ENCODE results near the gene MLLT6. TPM values are rescaled to one million over a fixed set of nuclear protein-coding genes. Genes with fewer than 3 reads are reported as not detected.

MLLT6 gene
- total and polyA plus RNA-seq, 2 of the 4 experiments (the other 2 are of a cell fraction): 7.2 to 21.2 TPM

DNA sequence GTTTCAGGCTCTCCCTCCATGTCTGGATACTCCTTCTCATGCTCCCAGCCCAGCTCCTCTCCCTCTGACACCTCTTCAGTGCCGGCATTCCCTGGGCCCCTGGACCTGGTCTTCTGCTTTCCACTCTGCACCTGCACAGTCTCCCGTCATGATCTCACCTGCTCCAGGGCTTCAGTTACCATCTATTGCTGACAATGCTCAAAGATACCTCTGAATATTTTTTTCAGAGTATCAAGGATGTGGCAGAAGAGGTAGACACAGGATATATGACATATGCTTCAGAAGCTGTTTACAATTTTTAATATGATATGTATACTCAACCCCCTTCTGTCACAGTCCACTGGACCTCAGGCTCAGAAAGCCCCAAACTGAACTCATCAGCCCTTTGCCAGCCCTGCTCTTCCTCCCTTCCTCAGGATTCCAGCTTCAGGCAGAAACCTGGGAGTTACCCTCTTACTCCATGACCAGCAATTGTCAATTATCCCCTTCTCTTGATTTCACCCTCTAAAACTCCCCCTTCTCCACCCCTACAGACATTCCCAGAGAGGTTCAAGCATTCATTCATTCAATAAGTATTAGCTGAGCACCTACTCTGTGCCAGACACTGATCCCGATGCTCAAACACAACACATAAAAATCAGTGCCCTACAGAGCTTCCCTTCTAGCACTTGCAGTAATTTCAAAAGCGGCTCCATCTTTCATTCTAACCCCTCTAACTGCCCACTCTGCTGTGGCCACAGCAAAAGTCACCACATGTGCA, 7.8 kb upstream of the MLLT6 start:
- dilution Hi-C loops (cut with HindIII; ENCODE audit: low sequenced_read_pairs, unreplicated experiment): no loop called here

More for the DNA sequence above, 7.8 kb upstream of the MLLT6 start:
- no peak overlapping the region for H3K4me3 ChIP-seq (ENCODE audit: insufficient read depth, low read depth, low read length)
- H2BK120ac ChIP-seq (ENCODE audit: low read depth, low read length): no peak overlapping the region
- H4K91ac ChIP-seq (ENCODE audit: insufficient read depth, low read depth, low read length): no peak overlapping the region
- H2AK9ac ChIP-seq (replicated peaks; ENCODE audit: low read depth, low read length, poor library complexity): no peak overlapping the region
- no peak overlapping the region for H3K27ac ChIP-seq (ENCODE audit: insufficient read depth, low read length)
- H2BK15ac ChIP-seq (ENCODE audit: low read depth, low read length): no peak overlapping the region
- H3K4me2 ChIP-seq (ENCODE audit: low read depth, low read length): no peak overlapping the region
- H3K79me1 ChIP-seq (ENCODE audit: low read depth in 1 of 2, low read length in 2 of 2): 0 out of 4 replicates have a peak, but pooled peaks cover 0 to 6% of the 10 kb centered on the region in 2 experiments
- H2AK5ac ChIP-seq (ENCODE audit: low read depth, low read length): no peak overlapping the region
- H3K4me1 ChIP-seq (ENCODE audit: control insufficient read depth, insufficient read depth, low read length): peaks cover 13% of the 10 kb centered on the region
- no peaks in the 10 kb centered on the region; the same call in 1 of the 2 replicates for H3K27me3 ChIP-seq (ENCODE audit: control insufficient read depth, insufficient read depth, low read length)
- H3K23ac ChIP-seq (ENCODE audit: low read depth, low read length): no peak overlapping the region
- H4K8ac ChIP-seq (ENCODE audit: low read depth in 2 of 2, low read length in 2 of 2): no peak overlapping the region
- intact Hi-C loops (cut with micrococcal nuclease) (no loop called here), in situ Hi-C loops (cut with MboI; ENCODE audit: low sequenced_read_pairs) (no loop called here)
- POLR2A ChIA-PET (ENCODE audit: unreplicated experiment): interaction anchor here (0.6 kb wide), 1 partner anchor 250 kb away, joined by 4 read pairs; no protein-coding TSS in a partner anchor
- H4K5ac ChIP-seq (ENCODE audit: low read depth, low read length): no peak overlapping the region
- H3K9me1 ChIP-seq (ENCODE audit: insufficient read depth, low read length): peaks cover 15% of the 10 kb centered on the region
- no peak overlapping the region for H3K9ac ChIP-seq (ENCODE audit: low read depth, low read length)
- TF ChIP-seq MXI1 (IDR thresholded peaks at IDR 0.05; ENCODE audit: borderline replicate concordance, low read depth, low read length) (no peak), FOS (IDR thresholded peaks at IDR 0.05; ENCODE audit: low read depth, low read length) (no peak), BHLHE40 (IDR thresholded peaks at IDR 0.05; ENCODE audit: low read depth, low read length) (no peak), MAFK (IDR thresholded peaks at IDR 0.05; ENCODE audit: low read depth, low read length) (no peak), RAD21 (IDR thresholded peaks at IDR 0.05; ENCODE audit: low read length) (no peak), CHD1 (IDR thresholded peaks at IDR 0.05; ENCODE audit: low read depth, low read length) (no peak), MAZ (IDR thresholded peaks at IDR 0.05; ENCODE audit: borderline replicate concordance, low read depth, low read length) (no peak)
- H3K9me3 ChIP-seq (ENCODE audit: control insufficient read depth, insufficient read depth, low read length): no peaks in the 10 kb centered on the region
- no peak overlapping the region for H2AFZ ChIP-seq (replicated peaks; ENCODE audit: low read length, poor library complexity)
- no peaks in the 10 kb centered on the region for H3K36me3 ChIP-seq (ENCODE audit: control insufficient read depth, insufficient read depth, low read length)
- no peaks in the 10 kb centered on the region for H4K20me1 ChIP-seq (ENCODE audit: insufficient read depth, low read length)
- ATAC-seq (ENCODE audit: low read depth): no peak
- DNase-seq: no peak
- H2BK5ac ChIP-seq (ENCODE audit: low read depth, low read length, poor library complexity, severe bottlenecking): no peak overlapping the region
- no TSS peak for BruUV-seq (replicated peaks)
- H3K4ac ChIP-seq (ENCODE audit: low read depth, low read length): no peak overlapping the region
- WGBS, 2 experiments (ENCODE audit: extremely low coverage in 2 of 2, insufficient read length in 1 of 2): 100% methylated on average over 1 of the region's 4 CpGs; no CpG with 5 or more reads in 1 of the 2 experiments
- CTCF ChIA-PET: interaction anchor here (0.6 kb wide), 2 partner anchors 19 to 55 kb away, joined by 3 read pairs; no protein-coding TSS in a partner anchor
- H2BK20ac ChIP-seq (ENCODE audit: low read depth, low read length): no peak overlapping the region
- H3K56ac ChIP-seq (ENCODE audit: extremely low read depth, insufficient read depth, low read length): no peak overlapping the region
- no peak overlapping the region for H3K14ac ChIP-seq (replicated peaks; ENCODE audit: low read depth, low read length)
- H3K18ac ChIP-seq (ENCODE audit: low read depth, low read length): no peak overlapping the region
